HepG2 (cell line): ENCODE measurements around the gene HYCC1.

Experiments used
- ZNF580 ChIP-seq: IDR thresholded peaks from 2 replicates; pipeline ENCODE4 v1.6.1; 2016; ENCODE audit warnings: low read depth, borderline replicate concordance
- TF ChIP-seq, protein P1 (sequence below): IDR thresholded peaks from 2 replicates; pipeline ENCODE4 v1.6.1; 2016; ENCODE audit warnings: low read depth, missing genetic modification reagents, missing compliant biosample characterization

DNA sequence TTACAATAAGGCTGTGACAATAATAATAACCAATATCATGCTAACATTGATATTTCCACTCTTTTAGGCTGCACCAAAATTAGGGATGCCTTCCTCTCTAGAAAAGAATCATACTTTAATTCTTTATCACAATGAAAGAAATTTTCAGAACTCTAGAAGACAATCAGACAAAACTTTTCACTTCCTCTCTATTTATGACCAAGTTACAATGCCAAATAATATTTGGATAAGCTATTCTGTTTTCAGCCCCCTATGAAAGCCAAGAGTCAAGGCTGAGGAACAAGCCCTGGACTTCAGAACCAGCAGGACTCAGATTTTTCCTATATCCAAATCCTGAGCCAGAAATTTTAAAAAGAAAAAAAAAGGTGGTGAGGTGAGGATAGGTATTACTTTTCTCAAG is 4.6 kb downstream of the HYCC1 start:
- no peak for TF ChIP-seq ZNF580
- TF ChIP-seq, protein P1, sequence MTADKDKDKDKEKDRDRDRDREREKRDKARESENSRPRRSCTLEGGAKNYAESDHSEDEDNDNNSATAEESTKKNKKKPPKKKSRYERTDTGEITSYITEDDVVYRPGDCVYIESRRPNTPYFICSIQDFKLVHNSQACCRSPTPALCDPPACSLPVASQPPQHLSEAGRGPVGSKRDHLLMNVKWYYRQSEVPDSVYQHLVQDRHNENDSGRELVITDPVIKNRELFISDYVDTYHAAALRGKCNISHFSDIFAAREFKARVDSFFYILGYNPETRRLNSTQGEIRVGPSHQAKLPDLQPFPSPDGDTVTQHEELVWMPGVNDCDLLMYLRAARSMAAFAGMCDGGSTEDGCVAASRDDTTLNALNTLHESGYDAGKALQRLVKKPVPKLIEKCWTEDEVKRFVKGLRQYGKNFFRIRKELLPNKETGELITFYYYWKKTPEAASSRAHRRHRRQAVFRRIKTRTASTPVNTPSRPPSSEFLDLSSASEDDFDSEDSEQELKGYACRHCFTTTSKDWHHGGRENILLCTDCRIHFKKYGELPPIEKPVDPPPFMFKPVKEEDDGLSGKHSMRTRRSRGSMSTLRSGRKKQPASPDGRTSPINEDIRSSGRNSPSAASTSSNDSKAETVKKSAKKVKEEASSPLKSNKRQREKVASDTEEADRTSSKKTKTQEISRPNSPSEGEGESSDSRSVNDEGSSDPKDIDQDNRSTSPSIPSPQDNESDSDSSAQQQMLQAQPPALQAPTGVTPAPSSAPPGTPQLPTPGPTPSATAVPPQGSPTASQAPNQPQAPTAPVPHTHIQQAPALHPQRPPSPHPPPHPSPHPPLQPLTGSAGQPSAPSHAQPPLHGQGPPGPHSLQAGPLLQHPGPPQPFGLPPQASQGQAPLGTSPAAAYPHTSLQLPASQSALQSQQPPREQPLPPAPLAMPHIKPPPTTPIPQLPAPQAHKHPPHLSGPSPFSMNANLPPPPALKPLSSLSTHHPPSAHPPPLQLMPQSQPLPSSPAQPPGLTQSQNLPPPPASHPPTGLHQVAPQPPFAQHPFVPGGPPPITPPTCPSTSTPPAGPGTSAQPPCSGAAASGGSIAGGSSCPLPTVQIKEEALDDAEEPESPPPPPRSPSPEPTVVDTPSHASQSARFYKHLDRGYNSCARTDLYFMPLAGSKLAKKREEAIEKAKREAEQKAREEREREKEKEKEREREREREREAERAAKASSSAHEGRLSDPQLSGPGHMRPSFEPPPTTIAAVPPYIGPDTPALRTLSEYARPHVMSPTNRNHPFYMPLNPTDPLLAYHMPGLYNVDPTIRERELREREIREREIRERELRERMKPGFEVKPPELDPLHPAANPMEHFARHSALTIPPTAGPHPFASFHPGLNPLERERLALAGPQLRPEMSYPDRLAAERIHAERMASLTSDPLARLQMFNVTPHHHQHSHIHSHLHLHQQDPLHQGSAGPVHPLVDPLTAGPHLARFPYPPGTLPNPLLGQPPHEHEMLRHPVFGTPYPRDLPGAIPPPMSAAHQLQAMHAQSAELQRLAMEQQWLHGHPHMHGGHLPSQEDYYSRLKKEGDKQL (CRISPR knock-in tag): no peak
